ENCODE data around the gene IGFL1. TPM values are rescaled to one million over a fixed set of nuclear protein-coding genes. Genes with fewer than 3 reads are reported as not detected.
A peak's percentile ranks its signal among the peaks of the same experiment; 100 is the strongest.
"Not testable (repeated sequence)": the region's sequence is repeated elsewhere in the genome, so short reads cannot be mapped to it uniquely, and the experiment has no call there.

The IGFL1 gene
- total RNA-seq, 2 experiments from 2014 or later = not detected

DNA sequence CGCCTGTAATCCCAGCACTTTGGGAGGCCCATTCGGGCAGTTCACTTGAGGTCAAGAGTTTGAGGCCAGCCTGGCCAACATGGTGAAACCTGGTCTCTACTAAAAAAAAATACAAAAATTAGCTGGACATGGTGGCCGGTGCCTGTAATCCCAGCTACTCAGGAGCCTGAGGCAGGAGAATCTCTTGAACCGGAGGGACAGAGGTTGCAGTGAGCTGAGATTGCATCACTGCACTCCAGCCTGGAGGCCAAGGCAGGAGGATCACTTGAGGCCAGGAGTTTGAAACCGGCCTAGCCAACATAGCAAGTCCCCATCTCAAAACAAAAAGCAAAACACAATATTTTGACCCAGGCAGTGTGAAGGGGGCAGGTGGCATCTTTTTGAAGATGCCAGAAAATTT, 35.3 kb downstream of the IGFL1 start:
- POLR2A ChIA-PET; H3K4me3 Mint-ChIP-seq; H3K9me3 Mint-ChIP-seq (ENCODE audit: insufficient read depth); H3K36me3 Mint-ChIP-seq (ENCODE audit: low read depth); ATAC-seq; H3K27ac Mint-ChIP-seq; DNase-seq: not testable (repeated sequence)
- Mint-ChIP-seq H3K4me1 (ENCODE audit: low read depth) (peaks cover 18% of the 10 kb centered on the region), H3K27me3 (ENCODE audit: low read depth) (peaks cover 48% of the 10 kb centered on the region)
- CTCF ChIA-PET = interaction anchor here (0.7 to 5.0 kb wide), 20 partner anchors 10 to 447 kb away, joined by 3 to 72 read pairs (median 3); no protein-coding TSS in a partner anchor

DNA sequence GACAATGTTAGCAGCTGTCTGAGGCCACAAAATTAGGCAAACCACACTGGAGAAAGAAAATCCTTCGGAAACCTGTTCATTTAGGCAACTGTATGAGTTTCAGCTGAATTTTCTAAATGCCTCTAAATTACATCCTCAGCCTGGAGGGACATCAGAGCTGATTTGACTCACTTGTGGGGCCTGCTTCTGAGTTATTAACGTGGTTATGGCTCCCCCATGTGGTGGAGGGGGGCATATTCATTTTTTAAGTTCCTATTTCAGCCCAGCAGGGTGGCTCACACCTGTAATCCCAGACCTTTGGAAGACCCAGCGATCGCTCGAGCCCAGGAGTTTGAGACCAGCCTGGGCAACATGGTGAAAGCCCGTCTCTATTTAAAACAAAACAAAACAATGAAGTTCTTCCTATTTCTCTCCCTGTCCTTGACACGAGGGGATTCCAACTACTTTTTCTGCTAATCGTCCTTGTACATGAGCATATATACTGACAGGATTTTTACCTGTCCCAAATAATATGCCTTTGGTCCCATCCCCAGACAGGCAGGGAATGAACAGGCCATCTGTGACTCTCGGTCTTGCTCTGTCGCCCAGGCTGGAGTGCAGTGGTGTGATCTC, 35.8 kb downstream of the IGFL1 start:
- DNase-seq (peak; percentile 85), ATAC-seq (peak; percentile 73)
- Mint-ChIP-seq H3K27me3 (ENCODE audit: low read depth) (peaks cover 49% of the 10 kb centered on the region), H3K9me3 (ENCODE audit: insufficient read depth) (no peaks in the 10 kb centered on the region), H3K4me1 (ENCODE audit: low read depth) (peaks cover 18% of the 10 kb centered on the region), H3K4me3 (no peak overlapping the region), H3K36me3 (ENCODE audit: low read depth) (peaks cover 1% of the 10 kb centered on the region), H3K27ac (peak overlapping the region; percentile 17)
- POLR2A ChIA-PET = no interaction called here
- CTCF ChIA-PET = interaction anchor here (0.6 to 5.0 kb wide), 23 partner anchors 11 to 448 kb away, joined by 3 to 72 read pairs (median 3); no protein-coding TSS in a partner anchor

DNA sequence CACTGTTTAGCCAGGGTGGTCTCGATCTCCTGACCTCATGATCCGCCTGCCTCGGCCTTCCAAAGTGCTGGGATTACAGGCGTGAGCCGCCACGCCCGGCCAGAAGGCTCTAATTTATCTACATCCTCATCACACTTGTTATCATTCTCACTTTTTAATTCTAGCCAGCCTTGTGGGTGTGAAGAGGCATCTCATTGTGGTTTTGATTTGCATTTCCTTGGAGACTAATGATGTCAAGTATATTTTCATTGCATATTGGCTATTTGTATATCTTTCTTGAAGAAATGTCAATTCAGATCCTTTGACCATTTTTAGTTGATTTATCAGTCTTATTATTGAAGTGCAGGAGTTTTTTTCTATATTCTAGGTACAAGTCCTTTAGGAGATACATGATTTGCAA, 39.6 kb downstream of the IGFL1 start:
- Mint-ChIP-seq H3K36me3 (ENCODE audit: low read depth) (no peaks in the 10 kb centered on the region), H3K27me3 (ENCODE audit: low read depth) (peaks cover 49% of the 10 kb centered on the region), H3K4me1 (ENCODE audit: low read depth) (peaks cover 4% of the 10 kb centered on the region), H3K9me3 (ENCODE audit: insufficient read depth) (no peaks in the 10 kb centered on the region), H3K4me3 (no peak overlapping the region), H3K27ac (no peak overlapping the region)
- ChIA-PET POLR2A (no interaction called here), CTCF (interaction anchor here (1.1 to 2.5 kb wide), 3 partner anchors 11 to 252 kb away, joined by 3 to 17 read pairs (median 5); no protein-coding TSS in a partner anchor)
- no peak for ATAC-seq
- DNase-seq = no peak

DNA sequence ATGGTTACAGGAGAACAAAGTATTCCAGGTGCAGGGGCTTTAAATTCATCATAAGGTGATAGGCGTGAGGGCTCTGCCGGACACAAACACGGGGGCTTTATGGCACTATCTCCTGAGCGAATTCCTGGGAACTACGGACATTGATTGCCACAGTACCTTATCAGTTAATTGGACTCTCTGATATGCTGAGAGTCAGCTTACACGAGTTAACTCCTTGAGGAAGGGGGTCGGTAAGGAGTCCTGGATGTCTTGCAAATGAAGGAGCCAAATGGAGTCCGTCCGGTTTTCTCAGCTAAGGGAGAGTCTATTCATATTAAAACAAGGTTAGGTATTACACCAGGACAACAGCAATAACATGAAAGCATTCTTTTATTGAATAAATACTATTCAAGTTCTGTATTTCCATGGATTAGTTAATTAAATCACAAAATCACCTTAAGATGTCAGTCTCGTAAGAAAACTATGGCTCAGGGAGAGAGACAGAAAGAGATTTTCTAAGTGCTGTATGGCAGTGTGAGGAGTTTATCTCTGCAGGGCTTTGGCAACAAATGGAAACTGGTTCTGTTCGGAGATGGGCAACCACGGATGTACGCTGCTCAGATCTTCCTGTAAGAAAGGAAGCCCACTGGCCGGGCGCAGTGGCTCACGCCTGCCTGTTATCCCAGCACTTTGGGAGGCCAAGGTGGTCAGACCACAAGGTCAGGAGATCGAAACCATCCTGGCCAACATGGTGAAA, 41.1 kb downstream of the IGFL1 start:
- Mint-ChIP-seq H3K9me3 (ENCODE audit: insufficient read depth) (no peaks in the 10 kb centered on the region), H3K36me3 (ENCODE audit: low read depth) (no peaks in the 10 kb centered on the region), H3K27ac (no peak overlapping the region), H3K4me3 (no peak overlapping the region), H3K4me1 (ENCODE audit: low read depth) (no peaks in the 10 kb centered on the region), H3K27me3 (ENCODE audit: low read depth) (peaks cover 41% of the 10 kb centered on the region)
- CTCF ChIA-PET = no interaction called here
- DNase-seq (no peak), ATAC-seq (no peak)
- POLR2A ChIA-PET = no interaction called here

DNA sequence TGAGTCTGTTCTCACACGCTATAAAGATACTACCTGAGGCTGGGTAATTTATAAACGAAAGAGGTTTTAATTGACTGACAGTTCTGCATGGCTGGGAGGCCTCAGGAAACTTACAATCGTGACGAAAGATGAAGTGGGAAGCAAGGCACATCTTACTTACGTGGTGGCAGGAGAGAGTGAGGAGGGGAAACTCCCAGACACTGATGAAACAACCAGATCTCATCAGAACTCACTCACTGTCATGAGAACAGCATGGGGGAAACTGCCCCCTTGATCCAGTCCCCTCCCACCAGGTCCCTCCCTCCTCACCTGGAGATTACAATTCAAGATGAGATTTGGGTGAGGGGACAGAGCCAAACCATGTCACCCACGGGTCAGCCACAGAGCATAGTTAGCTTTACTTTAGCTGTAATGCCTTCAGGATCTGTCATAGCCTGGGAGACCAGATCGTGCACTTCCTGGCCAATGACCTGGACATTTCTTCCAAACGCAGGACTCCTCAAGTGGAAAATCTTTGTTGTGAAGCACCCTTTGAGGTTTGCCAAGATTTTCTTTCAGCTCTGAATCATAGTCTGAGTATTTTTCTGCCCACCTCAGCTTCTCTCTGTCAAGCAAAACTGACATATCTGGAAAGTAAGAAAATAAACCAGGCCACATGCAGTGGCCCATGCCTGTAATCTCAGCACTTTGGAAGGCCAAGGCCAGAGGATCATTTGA, 42.1 kb downstream of the IGFL1 start:
- Mint-ChIP-seq H3K9me3 (ENCODE audit: insufficient read depth) (no peaks in the 10 kb centered on the region), H3K27ac (no peak overlapping the region), H3K4me3 (no peak overlapping the region), H3K27me3 (ENCODE audit: low read depth) (peaks cover 38% of the 10 kb centered on the region), H3K4me1 (ENCODE audit: low read depth) (no peaks in the 10 kb centered on the region), H3K36me3 (ENCODE audit: low read depth) (no peaks in the 10 kb centered on the region)
- DNase-seq = no peak
- ChIA-PET CTCF (no interaction called here), POLR2A (no interaction called here)
- ATAC-seq = no peak

DNA sequence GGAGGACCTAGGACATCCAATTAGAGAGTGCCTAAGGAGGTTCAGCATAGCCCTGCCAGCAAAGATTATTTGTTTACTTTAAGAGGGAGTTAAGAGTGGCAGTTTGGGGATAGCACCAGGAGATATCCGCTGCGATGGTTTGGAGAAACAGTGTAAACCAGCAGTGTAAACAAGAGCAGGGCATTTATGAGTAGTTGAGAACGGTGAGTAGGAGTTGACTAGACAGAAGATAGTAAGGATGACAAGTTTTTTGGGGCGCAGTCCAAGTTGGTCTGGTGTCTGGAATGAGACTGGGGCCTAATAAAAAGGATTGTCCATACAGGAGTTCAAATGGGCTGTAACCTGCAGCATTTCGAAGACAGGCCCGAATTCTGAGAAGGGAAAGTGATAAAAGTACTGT, 44.4 kb downstream of the IGFL1 start:
- H3K36me3 Mint-ChIP-seq (ENCODE audit: low read depth); CTCF ChIA-PET; ATAC-seq; H3K4me3 Mint-ChIP-seq; H3K9me3 Mint-ChIP-seq (ENCODE audit: insufficient read depth); DNase-seq; H3K27ac Mint-ChIP-seq; H3K4me1 Mint-ChIP-seq (ENCODE audit: low read depth); POLR2A ChIA-PET: not testable (repeated sequence)
- peaks cover 41% of the 10 kb centered on the region for H3K27me3 Mint-ChIP-seq (ENCODE audit: low read depth)

DNA sequence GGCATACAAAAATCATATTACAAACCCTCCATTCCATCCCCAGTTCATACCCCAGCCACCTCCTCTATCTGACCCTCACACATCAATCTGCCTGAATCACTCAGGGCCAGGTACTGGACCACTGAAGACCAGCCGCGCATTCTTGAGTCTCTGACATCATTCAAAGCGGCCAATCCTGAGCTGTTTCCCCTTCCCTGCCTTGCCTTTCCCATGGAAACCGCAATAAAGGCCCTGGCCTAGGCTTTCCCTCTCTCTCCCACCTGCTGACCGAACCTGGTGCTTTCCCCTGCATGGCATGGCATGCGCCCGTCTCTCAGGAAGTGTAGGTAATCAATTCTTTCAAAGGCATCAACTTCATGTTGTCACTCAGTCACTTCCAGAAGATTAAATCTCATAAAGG, 49.6 kb downstream of the IGFL1 start:
- DNase-seq (no peak), ATAC-seq (no peak)
- Mint-ChIP-seq H3K9me3 (ENCODE audit: insufficient read depth) (no peaks in the 10 kb centered on the region), H3K4me3 (no peak overlapping the region), H3K27ac (no peak overlapping the region), H3K4me1 (ENCODE audit: low read depth) (no peaks in the 10 kb centered on the region), H3K36me3 (ENCODE audit: low read depth) (no peaks in the 10 kb centered on the region), H3K27me3 (ENCODE audit: low read depth) (peaks cover 18% of the 10 kb centered on the region)
- CTCF ChIA-PET = interaction anchor here (1.3 to 2.6 kb wide), 5 partner anchors 11 to 243 kb away, joined by 4 to 17 read pairs (median 7); no protein-coding TSS in a partner anchor
- POLR2A ChIA-PET = no interaction called here

Other genes with a start within 250 kb of the IGFL1 start
- 10 to 100 TPM; 26.3 to 29.2 TPM for gene CCDC61, start 234.3 kb upstream of the IGFL1 start, total RNA-seq
- not detected for gene PGLYRP1, start 206.7 kb upstream of the IGFL1 start, total RNA-seq
- not detected for gene IGFL4, start 188.7 kb upstream of the IGFL1 start, total RNA-seq
- not detected for gene IGFL3, start 105.1 kb upstream of the IGFL1 start, total RNA-seq
- gene IGFL2, start 81.5 kb upstream of the IGFL1 start, total RNA-seq = not detected
- gene HIF3A, start 67.3 kb downstream of the IGFL1 start, total RNA-seq = not detected
- 100 to 1,000 TPM; 118 to 126 TPM for gene PPP5C, start 117.3 kb downstream of the IGFL1 start, total RNA-seq
- gene CCDC8, start 183.8 kb downstream of the IGFL1 start, total RNA-seq = not detected
- gene PNMA8C, start 199.2 kb downstream of the IGFL1 start, total RNA-seq = under 1 TPM in 1 of 2 experiments, not detected in 1; 0.08 TPM
- gene PNMA8A, start 241.8 kb downstream of the IGFL1 start, total RNA-seq = not detected